ENCODE data around the gene TMF1.

TMF1 gene

GRCh38 chr3:69081583-69082262 lies 29.6 kb upstream of the TMF1 start:
- peak; percentile 38 for DNase-seq

GRCh38 chr3:69080233-69080920 lies 28.2 kb upstream of the TMF1 start, which contains the start of gene UBA3:
Gene UBA3, minus strand, starts transcription at chr3:69080365. Its CDS starts 12 bp downstream, at chr3:69080353.
- peak; percentile 87 for DNase-seq

GRCh38 chr3:69079269-69080159 lies 27.4 kb upstream of the TMF1 start:
- DNase-seq: no peak

GRCh38 chr3:69072928-69073327 lies 20.8 kb upstream of the TMF1 start:
- DNase-seq: no peak

- DNase-seq: no peak
Observed at GRCh38 chr3:69066121-69066520, 14.0 kb upstream of the TMF1 start.

GRCh38 chr3:69065318-69065964 lies 13.3 kb upstream of the TMF1 start:
- DNase-seq: no peak

- DNase-seq: no peak
Observed at GRCh38 chr3:69063636-69064035, 11.5 kb upstream of the TMF1 start.

- DNase-seq: no peak
Observed at GRCh38 chr3:69059688-69060087, 7.6 kb upstream of the TMF1 start.

GRCh38 chr3:69058947-69059224 lies 6.8 kb upstream of the TMF1 start:
- no peak for DNase-seq

- no peak for DNase-seq
Observed at GRCh38 chr3:69058180-69058946, 6.2 kb upstream of the TMF1 start.

GRCh38 chr3:69052472-69052898 lies 352 bp upstream of the TMF1 start:
- no peak for DNase-seq

- DNase-seq: no peak
Observed at GRCh38 chr3:69048990-69049389, 3.1 kb downstream of the TMF1 start.

GRCh38 chr3:69044608-69045007 lies 7.5 kb downstream of the TMF1 start:
- DNase-seq: no peak

GRCh38 chr3:69033470-69033869 lies 18.7 kb downstream of the TMF1 start:
- peak; percentile 80 for DNase-seq

GRCh38 chr3:69032737-69033136 lies 19.4 kb downstream of the TMF1 start:
- no peak for DNase-seq

GRCh38 chr3:69032142-69032541 lies 20.0 kb downstream of the TMF1 start:
- DNase-seq: peak; percentile 60

GRCh38 chr3:69031635-69032034 lies 20.5 kb downstream of the TMF1 start:
- DNase-seq: peak; percentile 49

GRCh38 chr3:69020857-69021256 lies 31.3 kb downstream of the TMF1 start:
- DNase-seq: no peak

GRCh38 chr3:69020424-69020823 lies 31.7 kb downstream of the TMF1 start:
- DNase-seq: no peak

GRCh38 chr3:69016901-69017300 lies 35.2 kb downstream of the TMF1 start:
- DNase-seq: no peak

GRCh38 chr3:69016102-69016501 lies 36.0 kb downstream of the TMF1 start:
- DNase-seq: no peak

GRCh38 chr3:69014022-69014580 lies 38.0 kb downstream of the TMF1 start:
- DNase-seq: no peak
